Measurements from ENCODE around the gene DENND1B.

DNA sequence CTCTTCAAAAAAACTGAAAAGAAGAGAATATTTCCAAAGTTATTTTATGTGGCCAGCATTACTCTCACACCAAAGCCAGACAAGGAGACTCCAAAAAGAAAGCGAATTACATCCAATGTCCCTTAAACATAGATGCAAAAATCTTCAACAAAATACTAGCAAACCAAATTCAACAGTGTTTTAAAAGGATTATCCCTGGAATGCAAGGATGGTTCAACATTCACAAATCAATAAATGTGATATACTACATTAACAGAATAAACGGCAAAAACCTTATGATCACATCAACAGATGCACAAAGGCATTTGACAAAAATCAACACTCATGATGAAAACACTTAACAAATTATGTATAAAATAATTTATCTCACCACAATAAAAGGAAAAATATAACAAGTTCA lies 207.8 kb downstream of the DENND1B start:
- TF ChIP-seq POLR2A (IDR thresholded peaks at IDR 0.05; ENCODE audit: low read depth, low read length) (no peak), POLR2AphosphoS5 (IDR thresholded peaks at IDR 0.05; ENCODE audit: low read depth, low read length) (no peak), SPI1 (IDR thresholded peaks at IDR 0.05; ENCODE audit: low read depth, low read length) (no peak), TAF1 (IDR thresholded peaks at IDR 0.05; ENCODE audit: low read depth, low read length) (no peak), PAX5 (IDR thresholded peaks at IDR 0.05; ENCODE audit: insufficient read depth, low read length, severe bottlenecking) (no peak)

Data from GM12891 (cell line).